GM18951 (cell line): ENCODE data around the gene RAB8A.

Experiments
- POLR2A ChIP-seq: IDR thresholded peaks from 4 replicates; pipeline ENCODE4 v1.6.1; 2011; ENCODE audit warnings: mild to moderate bottlenecking; ENCODE audit not compliant: insufficient read length, insufficient read depth; ENCODE audit errors: extremely low read depth
- in situ Hi-C: fragments of 300-500 bp; cut with MboI; formaldehyde crosslinking; loops from one replicate; pipeline ENCODE4 v1.12.0; 2022; ENCODE audit warnings: low sequenced_read_pairs, mixed read lengths, inconsistent platforms; ENCODE audit not compliant: unreplicated experiment

The RAB8A gene

DNA sequence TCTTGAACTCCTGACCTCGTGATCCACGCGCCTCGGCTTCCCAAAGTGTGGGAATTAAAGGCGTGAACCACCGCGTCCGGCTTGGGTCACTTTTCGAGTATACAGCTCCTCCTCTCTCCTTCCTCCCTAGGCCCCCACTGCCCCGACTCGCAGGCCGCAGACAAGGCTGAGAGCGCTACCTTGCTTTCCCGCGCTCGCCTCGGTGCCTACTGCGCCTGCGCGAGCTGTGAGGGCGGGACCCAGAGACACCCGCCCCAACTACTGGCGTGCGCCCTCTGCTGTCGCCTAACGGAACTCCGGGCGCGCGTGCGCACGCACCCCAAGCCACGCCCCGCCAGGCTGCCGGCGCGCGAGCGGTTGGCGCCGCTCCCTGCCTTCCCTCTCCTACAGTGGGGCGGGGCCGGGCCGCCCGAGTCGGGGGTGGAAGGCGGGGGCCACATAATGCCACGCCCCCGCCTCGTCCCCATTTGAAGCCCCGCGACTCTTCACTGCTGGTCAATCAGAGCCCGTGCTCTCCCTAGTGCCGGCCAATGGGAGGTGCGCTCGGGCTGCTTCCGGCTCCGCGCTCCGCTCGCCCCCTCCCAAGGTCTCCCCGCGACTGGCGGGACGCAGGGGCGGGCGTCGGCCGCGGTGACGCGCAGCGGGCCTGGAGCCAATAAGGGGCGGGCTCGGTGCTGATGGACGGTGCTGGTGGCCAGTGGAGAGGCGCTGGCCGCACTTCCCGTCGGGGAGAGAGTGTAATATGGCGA, at the start of gene RAB8A:
RAB8A (plus strand) TSS at position 730 of the 749 bp plus-strand sequence; CDS start at position 743, 13 bp downstream.
- peak; percentile 60 for TF ChIP-seq POLR2A
- in situ Hi-C loops = no loop called here

DNA sequence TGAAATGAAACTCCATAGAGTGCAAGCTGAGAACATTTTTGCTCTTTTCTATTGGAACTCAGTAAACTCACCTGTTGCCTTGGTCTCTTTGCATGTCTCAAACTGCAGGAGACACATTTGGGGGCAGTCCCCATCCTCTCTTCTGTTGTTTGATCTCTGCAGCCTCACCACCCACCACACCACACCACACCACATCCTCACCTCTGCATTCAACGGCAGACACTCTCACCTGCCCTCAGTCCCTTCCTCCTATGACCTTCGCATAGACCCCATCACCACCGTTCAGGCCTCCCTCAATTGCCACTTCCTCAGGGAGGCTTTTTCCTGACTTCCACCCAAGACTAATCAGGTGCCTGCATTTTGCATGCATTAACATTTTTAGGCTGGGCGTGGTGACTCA, 49.7 kb upstream of the RAB8A start:
- TF ChIP-seq POLR2A = no peak
- in situ Hi-C loops = no loop called here

DNA sequence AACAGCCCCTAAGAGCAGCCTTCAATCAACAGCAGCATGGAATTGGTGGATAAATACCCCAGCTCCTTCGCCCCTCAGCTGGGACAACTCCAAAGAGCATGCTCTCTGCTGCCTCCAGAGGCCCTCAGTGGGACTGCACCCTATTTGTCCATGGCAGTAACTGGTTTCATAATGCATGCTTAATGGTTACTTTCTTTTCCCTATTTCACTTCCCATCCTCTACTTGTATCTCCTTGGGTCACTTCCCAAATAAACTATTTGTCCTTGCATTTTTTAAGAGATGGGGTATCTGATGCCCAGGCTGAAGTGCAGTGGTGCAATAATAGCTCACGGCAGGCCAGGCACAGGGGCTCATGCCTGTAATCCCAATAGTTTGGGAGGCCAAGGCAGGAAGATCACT, 48.9 kb upstream of the RAB8A start:
- no peak for TF ChIP-seq POLR2A
- in situ Hi-C loops = no loop called here

DNA sequence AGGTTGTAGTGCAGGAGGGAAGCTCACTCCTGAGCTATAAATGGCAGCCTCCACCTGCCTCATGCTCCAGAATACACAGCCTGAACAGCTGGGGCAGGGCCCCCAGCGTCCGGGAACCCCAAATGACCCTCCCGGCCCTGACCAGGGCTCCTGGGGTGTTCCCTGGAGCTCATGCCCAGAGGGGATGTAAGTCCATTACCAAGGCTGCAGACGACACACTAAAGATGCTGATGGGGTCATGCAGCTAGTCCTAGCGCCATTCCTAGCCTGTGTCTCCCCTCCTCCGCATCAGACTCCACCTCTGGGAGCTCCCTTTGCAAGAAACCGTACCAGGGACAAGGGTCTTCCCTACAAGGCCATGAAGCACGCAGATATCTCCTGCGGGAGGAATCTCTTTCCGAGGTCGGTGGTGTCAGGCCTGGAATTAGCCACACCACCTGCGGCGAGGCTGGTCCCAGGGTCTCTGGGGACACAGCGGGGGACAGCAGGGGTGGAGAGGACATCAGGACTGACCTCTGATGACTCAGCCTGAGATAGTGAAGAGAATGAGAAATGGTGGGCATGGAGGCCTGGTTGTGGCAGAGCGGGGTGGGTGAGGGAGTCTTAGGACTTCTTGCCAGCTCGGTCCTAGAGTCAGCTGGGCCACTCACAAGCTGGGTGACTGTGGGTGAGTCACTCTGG, 47.3 kb upstream of the RAB8A start:
- in situ Hi-C loops = no loop called here

DNA sequence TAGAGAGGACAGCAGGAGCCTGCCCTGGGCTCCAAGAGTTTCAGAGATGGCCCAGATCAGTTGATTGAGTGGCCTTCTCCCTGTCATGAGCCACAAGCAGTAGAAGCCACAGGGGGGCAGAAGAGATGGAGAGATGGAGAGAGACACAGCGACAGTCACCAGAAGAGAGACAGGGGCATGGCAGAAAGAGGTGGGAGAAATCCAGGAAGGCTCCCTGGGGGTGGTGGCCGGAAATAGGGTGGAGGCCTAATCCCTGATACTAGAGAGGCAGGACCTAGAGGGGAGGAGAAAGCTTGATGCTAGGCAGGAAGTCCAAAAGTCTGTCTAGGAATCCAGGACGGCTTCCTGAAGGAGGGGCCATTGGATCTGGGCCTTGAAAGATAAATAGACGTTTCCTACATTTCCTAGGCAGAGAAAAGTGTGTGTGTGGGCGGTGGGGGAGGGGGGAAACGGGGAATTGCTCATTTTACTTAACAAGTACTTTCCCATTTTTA, 45.0 kb upstream of the RAB8A start:
- TF ChIP-seq POLR2A = no peak
- in situ Hi-C loops = no loop called here

More for the DNA sequence above, 47.3 kb upstream of the RAB8A start:
- TF ChIP-seq POLR2A = no peak

DNA sequence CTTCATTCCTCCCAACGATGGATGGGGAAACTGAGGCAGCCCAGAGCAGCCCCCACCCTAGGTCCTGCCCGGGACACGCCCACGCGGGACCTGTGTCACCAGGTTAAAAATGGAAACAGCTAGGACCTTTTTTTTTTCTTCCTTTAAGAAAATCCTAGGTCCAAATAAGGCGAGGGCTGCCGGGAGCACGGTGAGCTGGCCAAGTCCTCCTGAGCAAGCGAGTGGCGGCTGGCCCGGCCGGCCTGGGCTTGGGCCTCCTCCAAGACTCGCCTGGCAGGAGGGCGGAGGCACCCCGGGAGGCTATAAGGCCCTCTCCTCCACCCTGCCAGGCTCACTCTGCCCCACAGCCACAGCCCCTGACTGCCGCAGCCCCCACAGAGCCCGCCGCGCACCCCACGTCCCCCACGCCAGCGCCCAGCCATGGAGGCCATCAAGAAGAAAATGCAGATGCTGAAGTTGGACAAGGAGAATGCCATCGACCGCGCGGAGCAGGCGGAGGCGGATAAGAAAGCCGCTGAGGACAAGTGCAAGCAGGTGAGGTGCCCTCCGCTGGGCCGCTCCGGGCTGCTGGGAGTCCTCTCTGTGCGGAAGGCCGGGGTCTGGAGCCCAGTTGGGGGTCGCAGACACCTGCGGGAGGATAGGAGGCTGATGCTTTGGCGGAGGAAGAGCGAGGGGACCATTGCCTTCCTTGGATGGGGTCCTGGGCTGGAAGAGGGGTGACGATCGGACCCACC, 44.3 kb upstream of the RAB8A start:
- no peak for TF ChIP-seq POLR2A
- in situ Hi-C loops = no loop called here

DNA sequence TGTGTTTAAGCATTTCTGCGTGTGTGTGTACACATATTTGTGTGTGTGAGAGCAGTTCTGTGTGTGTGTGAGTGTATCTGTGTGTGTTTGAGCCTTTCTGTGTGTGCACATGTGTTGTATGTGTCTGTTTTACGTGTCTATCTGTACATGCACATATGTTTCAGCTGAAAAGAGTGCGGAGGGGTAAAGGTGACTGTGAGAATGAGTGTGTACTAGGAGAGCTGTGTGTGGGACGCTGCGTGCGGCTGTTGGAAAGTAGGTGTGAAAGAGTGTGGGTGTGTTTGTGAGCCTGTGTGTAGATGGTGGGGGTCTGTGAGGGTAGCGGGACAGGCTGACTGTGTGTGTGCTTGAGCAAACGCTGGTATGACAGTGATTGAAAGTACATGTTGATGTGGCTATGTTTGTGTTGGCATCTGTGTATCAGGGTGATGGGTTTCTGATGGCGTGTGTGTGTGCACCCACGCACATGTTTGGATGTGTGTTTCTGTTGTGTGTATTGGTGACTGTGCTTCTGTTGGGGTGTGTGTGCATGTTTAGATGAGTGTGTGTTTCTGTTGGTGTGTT, 42.9 kb upstream of the RAB8A start:
- in situ Hi-C loops = no loop called here
- TF ChIP-seq POLR2A = no peak

DNA sequence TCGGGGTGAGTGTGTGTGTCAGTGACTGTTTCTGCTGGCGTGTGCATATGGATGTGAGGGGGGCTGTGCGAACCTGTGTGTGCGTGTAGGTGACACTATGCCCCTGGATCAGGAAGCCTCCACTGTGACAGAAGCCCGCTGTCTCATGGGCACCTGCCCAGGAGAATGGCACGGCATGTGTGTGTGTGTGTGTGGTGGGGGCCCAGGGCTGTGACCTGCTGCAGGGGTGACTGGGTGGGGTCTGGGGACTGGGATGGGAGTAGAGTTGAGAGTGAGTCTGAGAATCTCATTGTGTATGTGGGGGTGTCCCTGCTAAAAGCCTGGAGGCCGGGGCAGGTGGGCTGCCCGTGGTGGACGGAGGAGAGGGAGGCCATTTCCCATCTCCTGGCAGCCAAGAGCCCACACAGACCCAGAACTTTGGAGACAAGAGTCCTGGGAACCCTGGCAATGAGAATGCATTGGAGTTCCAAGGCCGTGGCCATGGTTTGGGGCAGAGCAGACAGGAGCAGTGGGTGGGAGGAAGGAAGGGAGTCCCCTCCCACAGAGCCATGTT, 41.8 kb upstream of the RAB8A start:
- in situ Hi-C loops = no loop called here
- TF ChIP-seq POLR2A = no peak

DNA sequence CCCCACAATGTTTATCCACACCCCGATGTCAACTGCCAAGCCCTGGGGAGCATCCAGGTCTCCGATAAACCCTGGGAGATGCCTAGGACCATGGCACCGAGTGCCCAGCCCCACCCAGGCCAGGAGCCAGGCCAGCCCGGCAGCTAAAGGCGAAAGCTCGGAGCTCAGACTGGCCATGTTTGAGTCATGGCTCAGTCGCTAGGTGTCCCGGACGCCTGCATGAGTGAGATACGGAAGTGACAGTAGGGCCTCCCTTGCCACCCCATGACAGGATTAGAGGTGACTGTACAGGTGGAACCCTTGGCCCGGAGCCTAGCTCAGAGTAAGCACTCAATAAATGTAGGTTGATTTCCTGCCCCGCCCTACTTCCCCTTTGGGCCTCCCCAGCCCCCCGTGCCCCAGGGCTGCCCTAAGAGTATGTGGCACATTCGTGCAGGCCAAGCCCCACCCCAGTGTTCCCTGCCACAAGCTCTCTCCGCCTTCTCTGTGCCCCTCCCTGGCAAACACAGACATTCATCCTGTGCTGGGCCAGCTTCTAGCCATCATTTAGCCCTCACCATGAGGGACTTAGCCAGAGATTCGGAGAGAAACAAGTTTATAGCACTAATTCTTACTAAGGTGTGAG, 41.2 kb upstream of the RAB8A start:
- peak; percentile 47 for TF ChIP-seq POLR2A
- in situ Hi-C loops = no loop called here

DNA sequence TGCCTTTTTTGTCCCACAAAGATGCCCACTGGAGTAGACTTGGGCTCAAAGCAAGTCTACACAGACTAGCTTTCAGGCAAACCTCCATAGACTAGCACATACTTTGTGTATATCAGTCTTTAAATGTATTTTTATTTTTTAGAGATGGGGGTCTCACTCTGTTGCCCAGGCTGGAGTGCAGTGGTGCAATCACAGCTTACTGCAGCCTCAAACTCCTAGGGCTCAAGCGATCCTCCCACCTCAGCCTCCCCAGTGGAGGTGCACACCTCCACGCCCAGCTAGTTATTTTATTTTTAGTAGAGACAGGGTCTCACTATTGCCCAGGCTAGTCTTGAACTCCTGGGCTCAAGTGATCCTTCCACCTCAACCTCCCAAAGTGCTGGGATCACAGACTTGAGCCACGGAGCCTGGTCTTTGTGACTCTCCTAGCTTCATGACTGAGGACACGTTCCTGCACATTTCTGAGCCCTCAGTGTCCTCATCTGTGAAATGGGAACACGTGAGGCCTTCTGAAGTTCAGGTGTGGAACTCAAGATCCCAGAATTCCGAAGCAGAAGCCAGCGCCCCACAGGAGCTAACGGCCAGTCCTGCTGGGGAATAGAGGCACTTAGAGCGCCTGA, 40.5 kb upstream of the RAB8A start:
- in situ Hi-C loops = no loop called here

DNA sequence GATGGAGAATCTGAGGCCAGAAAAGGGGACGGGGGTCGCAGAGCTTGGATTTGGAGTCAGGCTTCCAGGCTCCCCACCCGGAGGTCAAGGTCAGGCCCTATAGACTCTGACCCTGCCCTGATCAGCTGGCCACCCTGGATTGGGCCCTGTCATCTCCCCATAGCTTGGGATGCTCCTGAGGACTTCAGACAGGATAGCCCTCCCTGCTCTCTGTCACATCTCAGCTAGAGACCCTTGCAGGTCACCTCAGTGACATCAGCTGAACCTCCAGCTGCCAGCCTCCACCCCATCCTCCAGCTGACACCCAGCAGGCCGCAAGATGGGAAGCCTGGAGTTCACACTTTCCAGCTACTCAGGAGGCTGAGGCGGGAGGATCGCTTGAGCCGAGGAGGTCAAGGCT, 38.2 kb upstream of the RAB8A start:
- TF ChIP-seq POLR2A = no peak
- in situ Hi-C loops = no loop called here

More for the DNA sequence above, 40.5 kb upstream of the RAB8A start:
- TF ChIP-seq POLR2A = no peak

DNA sequence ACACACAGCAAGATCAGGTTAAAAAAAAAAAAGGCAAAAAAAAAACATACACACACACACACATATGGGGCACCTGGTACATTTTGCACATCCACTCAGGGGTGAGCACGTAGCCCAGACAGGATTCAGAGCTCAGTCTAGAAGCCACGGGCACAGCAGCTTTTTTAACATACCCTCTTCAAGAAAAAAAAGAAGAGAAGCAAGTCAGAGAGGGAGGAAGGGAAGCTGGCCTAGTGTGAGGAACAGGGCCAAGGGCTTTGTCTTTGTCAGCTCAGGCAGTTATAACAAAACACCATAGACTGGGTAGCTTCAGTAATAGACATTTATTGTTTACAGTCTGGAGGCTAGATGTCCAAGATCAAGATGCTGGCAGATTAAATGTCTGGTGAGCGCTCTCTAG, 37.7 kb upstream of the RAB8A start:
- in situ Hi-C loops = no loop called here
- TF ChIP-seq POLR2A = no peak
